ENCODE results near the gene PRDM16. TPM values are rescaled to one million over a fixed set of nuclear protein-coding genes. Genes with fewer than 3 reads are reported as not detected.
A peak's percentile ranks its signal among the peaks of the same experiment; 100 is the strongest.

PRDM16 gene
- total and polyA plus RNA-seq, 2 of the 13 experiments (the other 11 are each of a cell fraction or from before 2014, with no cell fraction given), result 0.15 to 0.81 TPM

GRCh38 chr1:3471356-3472087 is 402.5 kb downstream of the PRDM16 start (continued):
- TF ChIP-seq IKZF5 (CRISPR knock-in tag; IDR thresholded peaks at IDR 0.05) (peak; percentile 72), SIN3A (IDR thresholded peaks at IDR 0.05; ENCODE audit: borderline replicate concordance, low read depth, low read length) (peak; percentile 52; the same call in 1 of the 2 replicates), ZNF670 (CRISPR knock-in tag; IDR thresholded peaks at IDR 0.05; ENCODE audit: borderline replicate concordance) (peak; percentile 91), SMAD3 (CRISPR knock-in tag; IDR thresholded peaks at IDR 0.05) (no peak; the same call in 1 of the 2 replicates), ZNF44 (CRISPR knock-in tag; IDR thresholded peaks at IDR 0.05) (no peak), ZBTB3 (CRISPR knock-in tag; IDR thresholded peaks at IDR 0.05; ENCODE audit: borderline replicate concordance, low read depth) (no peak), AGO2 (optimal IDR thresholded peaks at IDR 0.05; ENCODE audit: low read depth, low read length) (peak; percentile 78), MAFF (IDR thresholded peaks at IDR 0.05; ENCODE audit: low read depth, low read length) (peak; percentile 45; the same call in 1 of the 2 replicates), ZBTB39 (CRISPR knock-in tag; IDR thresholded peaks at IDR 0.05) (0 out of 2 replicates have a peak, but pooled peaks have one; percentile 5), ZFP41 (CRISPR knock-in tag; IDR thresholded peaks at IDR 0.05; ENCODE audit: borderline replicate concordance) (0 out of 2 replicates have a peak, but pooled peaks have one; percentile 63), ZNF710 (CRISPR knock-in tag; IDR thresholded peaks at IDR 0.05; ENCODE audit: borderline replicate concordance) (peak; percentile 79; the same call in 1 of the 2 replicates), ZNF382 (CRISPR knock-in tag; IDR thresholded peaks at IDR 0.05; ENCODE audit: borderline replicate concordance) (no peak), STAG1 (CRISPR knock-in tag; IDR thresholded peaks at IDR 0.05) (peak; percentile 87), ZNF792 (CRISPR knock-in tag; IDR thresholded peaks at IDR 0.05) (peak; percentile 74; the same call in 1 of the 2 replicates), CEBPB (IDR thresholded peaks at IDR 0.05; ENCODE audit: borderline replicate concordance, low read depth, low read length) (no peak), ZKSCAN1 (IDR thresholded peaks at IDR 0.05; ENCODE audit: low read length) (no peak), ZNF292 (CRISPR knock-in tag; IDR thresholded peaks at IDR 0.05; ENCODE audit: borderline replicate concordance, low read depth) (peak; percentile 74), ETS1 (CRISPR knock-in tag; IDR thresholded peaks at IDR 0.05) (0 out of 2 replicates have a peak, but pooled peaks have one; percentile 72)
